Measurements from ENCODE around the gene BORCS8.
A peak's percentile ranks its signal among the peaks of the same experiment; 100 is the strongest.
"Not testable (repeated sequence)": the region's sequence is repeated elsewhere in the genome, so short reads cannot be mapped to it uniquely, and the experiment has no call there.

BORCS8 gene
- total RNA-seq: 3.7 to 13.1 (median 9.4) reads per million in 4 donors

DNA sequence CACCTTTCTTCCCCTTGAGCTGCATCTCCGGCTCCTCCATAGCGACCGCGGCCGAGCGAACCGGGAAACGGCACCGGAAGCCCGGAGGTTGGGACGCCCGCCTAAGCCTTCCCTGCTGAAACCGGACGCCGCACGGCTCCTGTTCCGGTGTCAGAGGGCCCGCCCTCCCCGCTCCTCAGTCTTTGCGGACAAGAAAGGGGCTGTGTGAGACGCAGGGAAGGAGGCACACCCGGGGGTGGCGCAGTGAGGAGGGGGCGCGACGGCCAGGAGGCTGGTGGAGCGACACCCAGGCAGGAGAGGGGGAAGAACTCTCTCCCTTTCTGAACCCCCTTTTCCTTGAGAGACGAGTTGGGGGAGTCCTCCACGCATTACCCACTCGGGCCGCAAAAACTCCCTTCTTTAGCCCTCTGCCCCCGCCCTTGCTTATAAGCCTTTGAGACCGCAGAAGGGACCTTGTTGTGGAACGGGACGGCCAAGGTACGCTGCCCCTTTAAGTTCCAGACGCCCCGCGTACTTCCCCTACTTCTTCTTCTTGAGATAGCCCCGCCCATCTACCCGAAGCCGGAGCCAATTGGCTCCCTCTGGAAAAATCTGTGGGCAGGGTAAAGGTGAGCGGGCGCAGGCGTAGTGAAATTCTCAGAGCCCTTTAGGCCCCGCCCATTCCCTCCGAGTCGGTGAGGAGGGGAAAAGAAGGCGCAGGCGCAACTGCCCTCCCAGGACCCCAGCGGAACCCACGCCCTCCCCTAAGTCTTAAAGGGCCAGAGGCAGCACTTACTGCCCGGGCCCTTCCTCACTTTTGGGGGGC, at the start of gene BORCS8, which contains the start of gene RFXANK:
BORCS8 (minus strand) TSS at position 75 of the 805 bp plus-strand sequence; CDS start at position 40, 35 bp downstream.
RFXANK (plus strand) TSS at position 181 of the 805 bp plus-strand sequence. CDS start 1,689 bp downstream, outside the sequence.
- DNase-seq: peak; percentile 97 to 99 (median 98)

DNA sequence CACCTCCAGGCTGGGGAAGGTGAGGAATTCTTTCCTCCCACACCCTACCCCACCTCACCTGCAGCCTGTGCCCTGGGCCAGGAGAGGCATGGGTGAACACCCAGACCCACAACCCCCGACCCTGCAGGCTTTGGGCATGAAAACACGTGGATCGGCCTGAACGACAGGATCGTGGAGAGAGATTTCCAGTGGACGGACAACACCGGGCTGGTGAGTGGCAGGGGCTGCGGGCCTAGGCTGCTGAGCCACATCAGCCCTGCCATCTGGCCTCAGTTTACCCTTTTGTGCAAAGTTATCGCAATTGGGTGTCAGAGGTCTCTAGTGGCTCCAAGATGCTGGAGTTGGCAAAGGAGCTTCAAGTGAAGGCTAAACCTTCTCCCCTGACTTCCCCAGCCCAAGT, 48.5 kb upstream of the BORCS8 start:
- no peak for DNase-seq

DNA sequence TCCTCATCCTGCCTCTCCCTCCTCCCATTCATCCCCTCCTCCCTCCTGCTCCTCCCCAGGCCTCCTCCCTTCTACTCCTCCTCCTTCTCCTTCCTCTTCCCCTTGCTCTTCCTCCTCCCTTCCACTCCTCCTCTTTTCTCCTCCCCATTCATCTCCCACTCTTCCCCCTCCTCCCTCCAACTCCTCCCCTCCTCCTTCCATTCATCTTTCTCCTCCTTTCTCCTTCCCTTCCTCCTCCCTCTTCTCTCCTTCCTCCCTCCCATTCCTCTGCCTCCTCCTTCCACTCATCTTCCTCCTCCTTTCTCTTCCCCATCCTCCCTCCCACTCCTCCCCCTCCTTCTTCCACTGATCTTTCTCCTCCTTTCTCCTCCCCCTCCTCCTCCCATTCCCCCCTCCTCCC, 47.7 kb upstream of the BORCS8 start:
- DNase-seq: no peak

DNA sequence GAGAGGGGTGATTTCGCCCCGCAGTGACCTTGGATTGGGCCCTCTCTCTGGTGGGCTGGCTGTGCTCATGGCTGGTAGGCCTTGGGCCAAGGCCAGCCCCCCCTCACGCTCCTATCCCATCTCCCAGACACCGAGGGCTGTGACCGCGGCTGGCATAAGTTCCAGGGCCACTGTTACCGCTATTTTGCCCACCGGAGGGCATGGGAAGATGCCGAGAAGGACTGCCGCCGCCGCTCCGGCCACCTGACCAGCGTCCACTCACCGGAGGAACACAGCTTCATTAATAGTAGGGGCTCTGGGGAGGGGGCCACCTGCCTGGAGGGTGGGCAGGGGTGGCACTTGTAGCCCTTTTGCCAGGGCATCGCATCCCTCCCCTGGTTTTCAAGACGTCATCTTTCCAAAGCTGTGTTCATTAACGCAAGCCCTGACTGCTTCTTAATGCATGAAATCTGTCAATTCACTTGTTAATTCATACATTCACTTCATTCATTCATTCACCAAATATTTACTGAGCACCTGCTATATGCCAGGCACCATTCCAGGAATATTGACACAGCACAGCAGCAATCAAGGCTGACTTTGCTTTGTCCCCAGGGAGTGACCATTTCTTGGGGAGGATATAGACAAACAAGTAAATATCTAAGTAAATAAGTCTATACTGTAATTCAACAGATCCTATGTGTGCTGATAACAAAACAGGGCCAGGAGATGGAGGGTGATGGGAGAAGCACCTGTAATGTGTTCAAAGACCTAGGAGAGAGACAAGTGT, 46.4 kb upstream of the BORCS8 start:
- no peak for DNase-seq

DNA sequence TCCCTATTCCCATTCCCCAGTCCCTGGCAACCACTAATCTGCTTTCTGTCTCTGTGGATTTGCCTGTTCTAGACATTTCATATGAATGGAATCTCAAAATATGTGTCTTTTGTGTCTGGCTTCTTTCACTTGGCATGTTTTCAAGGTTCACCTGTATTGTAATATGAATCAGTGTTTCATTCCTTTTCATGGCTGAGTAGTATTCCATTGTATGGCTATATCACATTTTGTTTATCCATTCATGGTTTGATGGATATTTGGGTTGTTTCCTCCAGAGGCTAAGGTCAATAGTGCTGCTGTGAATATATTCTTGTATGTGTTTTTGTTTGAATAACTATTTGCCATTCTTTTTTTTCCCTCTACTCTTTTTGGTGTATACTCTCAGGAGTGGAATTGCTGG, 44.2 kb upstream of the BORCS8 start:
- no peak for DNase-seq

DNA sequence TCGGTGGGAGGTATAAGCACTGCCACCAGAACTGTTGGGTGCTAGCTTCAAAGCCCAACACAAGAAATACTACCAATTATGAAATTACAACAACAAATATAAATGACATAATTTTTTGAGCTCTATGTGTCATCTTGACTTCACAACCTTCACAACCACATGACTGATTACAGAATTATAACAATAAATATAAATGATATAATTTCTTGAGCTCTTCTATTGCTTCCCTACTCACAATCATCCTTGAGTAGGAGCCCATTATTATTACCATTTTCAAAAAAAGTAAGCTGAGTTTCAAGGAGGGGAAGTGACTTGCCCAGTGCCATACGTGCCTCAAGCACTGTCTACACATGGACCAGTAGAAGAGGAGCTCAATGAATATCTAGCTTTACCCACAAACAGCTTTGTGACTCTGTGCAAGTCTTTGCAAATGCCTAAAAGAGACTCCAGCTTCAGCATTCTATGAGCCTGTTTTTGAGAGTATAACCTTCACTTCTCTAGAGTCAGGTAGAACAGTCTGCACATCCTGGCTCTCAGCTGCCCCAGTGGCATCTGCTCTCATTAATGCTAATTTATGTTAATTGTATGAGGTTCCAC, 42.4 kb upstream of the BORCS8 start:
- DNase-seq: no peak

DNA sequence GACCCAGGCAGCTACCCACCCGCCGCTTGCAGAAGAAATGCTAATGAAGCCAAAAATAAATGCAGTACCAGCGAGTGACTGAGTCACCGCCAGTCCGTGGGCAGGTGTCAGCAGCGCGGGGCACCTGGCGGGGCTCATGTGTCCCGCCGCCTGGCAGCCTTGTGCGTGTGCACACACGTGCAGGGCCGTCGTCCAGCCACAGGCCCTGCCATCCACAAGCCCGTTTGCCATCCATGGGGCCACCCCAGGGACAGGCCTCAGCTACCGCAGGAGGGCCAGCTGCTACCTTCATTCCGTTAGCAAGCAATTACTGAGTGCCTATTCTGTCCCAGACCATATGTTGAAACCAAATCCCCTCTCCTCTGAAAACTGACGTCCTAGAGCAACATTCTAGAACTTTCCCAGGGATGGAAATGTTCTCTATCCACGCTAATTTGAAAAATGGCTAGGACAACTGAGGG, 40.3 kb upstream of the BORCS8 start:
- DNase-seq: no peak

DNA sequence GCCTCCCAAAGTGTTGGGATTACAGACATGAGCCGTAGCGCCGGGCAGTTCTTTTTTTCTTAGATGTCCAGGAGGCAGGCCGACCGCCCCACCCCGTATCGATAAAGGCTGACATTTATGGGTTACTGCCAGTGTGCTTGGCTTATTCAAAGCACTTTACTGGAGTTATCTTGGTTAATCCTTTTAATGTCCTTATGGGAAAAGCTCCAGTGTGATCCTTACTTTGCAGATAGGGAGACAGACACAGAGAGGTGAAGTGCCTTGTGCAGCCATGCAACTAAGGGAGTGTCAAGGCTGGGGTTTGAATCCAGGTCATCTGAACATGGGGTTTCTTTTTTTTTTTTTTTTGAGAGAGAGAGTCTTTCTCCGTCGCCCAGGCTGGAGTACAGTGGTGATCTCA, 39.0 kb upstream of the BORCS8 start:
- no peak for DNase-seq

DNA sequence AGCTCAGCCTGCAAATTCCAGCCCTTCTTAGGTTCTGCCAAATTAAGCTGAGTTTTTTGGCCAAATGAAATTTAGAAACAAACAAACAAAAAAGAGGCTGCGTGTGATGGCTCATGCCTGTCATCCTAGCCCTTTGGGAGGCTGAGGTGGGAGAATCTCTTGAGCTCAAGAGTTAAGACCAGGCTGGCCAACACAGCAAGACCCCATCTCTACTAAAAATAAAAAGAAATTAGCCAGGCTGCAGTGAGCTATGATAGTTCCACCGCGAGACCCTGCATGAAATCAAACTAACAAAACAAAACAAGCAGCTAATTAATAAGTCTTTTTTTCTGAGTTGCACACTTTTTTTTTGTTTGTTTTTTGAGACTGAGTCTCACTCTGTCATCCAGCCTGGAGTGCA, 37.7 kb upstream of the BORCS8 start:
- DNase-seq: no peak

DNA sequence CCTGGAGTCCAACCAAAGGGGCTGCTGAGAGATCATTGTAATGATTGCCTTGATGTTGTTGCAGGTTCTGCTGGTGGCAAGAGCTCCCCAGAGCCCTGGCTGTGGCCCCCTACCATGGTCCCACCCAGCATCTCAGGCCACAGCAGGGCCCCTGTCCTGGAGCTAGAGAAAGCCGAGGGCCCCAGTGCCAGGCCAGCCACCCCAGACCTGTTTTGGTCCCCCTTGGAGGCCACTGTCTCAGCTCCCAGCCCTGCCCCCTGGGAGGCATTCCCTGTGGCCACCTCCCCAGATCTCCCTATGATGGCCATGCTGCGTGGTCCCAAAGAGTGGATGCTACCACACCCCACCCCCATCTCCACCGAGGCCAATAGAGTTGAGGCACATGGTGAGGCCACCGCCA, 35.3 kb upstream of the BORCS8 start:
- DNase-seq: no peak

DNA sequence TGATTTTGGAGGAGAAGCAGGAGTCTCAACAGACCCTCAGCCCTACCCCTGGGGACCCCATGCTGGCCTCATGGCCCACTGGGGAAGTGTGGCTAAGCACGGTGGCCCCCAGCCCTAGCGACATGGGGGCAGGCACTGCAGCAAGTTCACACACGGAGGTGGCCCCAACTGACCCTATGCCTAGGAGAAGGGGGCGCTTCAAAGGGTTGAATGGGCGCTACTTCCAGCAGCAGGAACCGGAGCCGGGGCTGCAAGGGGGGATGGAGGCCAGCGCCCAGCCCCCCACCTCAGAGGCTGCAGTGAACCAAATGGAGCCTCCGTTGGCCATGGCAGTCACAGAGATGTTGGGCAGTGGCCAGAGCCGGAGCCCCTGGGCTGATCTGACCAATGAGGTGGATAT, 34.7 kb upstream of the BORCS8 start:
- DNase-seq: no peak

DNA sequence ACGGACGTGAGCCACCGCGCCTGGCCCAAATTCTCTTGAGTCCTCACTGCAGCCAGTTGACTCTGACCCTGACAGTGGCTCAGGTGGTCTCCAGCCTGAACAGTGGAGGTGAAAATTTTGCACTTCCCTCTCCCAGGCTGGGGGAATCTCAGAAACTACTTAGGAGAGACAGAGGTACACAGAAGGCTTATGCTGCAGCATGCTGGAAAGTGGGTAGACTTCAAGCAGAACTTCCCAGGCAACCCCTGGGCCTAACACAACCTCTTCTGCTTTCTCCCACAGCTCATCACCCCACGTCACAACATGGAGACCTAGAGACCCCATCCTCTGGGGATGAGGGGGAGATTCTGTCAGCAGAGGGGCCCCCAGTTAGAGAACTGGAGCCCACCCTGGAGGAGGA, 34.3 kb upstream of the BORCS8 start:
- no peak for DNase-seq

DNA sequence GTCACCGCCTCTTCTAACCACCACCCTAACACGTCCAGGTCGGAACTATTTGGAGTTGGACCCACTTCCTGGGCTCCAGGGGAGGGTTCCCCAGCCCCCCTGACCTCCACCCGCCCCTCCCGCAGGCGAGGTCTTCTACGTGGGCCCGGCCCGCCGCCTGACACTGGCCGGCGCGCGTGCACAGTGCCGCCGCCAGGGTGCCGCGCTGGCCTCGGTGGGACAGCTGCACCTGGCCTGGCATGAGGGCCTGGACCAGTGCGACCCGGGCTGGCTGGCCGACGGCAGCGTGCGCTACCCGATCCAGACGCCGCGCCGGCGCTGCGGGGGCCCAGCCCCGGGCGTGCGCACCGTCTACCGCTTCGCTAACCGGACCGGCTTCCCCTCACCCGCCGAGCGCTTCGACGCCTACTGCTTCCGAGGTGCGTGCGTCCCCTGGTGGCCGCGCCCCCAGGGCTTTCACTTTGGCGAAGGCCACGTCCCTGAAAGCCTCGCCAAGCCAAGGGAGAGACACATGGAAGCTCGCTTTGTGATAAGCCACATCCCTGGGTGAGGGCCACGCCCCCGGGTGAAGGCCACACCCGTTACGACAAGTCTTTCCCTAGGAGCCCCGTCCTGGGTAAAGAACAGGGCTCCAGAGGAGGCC, 33.0 kb upstream of the BORCS8 start:
- peak; percentile 51 to 79 (median 66) for DNase-seq

DNA sequence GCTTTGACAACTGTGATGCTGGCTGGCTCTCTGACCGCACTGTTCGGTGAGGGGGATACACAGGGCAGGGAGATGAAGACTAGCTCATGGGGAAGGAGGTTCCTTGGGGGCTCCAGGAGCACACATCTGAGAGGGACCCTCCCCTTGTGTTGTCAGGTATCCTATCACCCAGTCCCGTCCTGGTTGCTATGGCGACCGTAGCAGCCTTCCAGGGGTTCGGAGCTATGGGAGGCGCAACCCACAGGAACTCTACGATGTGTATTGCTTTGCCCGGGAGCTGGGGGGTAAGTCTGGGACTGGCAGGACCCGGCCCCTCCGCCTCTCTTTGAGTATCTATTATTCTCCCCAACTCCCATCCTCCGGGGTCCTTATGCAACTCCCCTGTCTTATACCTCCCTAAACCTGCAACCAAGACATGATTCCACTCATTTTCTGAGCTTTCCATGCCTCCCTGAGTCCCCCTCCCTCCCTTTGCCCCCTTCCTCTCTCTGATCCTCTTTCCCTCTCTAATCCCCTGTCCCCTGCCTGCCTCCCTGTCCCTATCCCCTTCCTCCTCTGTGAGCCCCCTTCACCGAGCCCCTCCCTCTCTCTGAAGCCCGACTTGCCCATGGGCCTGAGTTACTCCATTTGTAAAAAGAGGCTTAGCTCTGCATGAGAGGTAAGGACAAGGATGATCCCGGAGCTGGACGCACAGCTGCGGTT, 32.3 kb upstream of the BORCS8 start:
- no peak for DNase-seq

DNA sequence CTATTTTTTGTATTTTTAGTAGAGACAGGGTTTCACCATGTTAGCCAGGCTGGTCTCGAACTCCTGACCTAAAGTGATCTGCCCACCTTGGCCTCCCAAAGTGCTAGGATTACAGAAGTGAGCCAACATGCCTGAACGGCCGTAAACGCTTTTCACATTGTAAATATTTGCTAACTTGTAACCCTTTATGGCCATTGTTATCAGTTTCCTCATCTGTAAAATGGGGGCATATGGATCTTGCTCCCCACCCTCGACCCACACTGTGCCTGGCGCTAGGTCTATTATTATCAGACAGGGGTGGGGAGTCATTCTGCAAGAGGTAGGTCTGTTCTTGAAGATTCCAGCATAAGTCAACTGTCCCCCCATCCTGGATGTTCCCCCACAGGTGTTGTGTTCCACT, 31.7 kb upstream of the BORCS8 start:
- no peak for DNase-seq

DNA sequence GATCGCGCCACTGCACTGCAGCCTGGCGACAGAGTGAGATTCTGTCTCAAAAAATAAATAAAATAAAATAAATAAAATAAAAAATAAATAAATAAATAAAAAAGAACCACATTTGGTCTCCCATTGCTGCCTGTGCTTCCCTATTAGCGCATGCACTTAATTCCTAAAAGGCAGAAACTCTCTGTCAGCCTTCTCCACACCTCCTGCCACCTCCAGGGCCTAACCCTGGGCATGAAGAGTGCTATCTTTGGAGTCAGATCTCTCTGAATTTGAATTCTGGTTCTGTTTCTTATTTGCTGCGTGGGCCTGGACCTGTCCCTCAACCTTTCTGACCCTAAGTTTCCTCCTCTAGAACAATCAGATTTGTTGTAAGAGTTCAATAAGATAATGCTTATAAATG, 31.1 kb upstream of the BORCS8 start:
- DNase-seq: no peak

DNA sequence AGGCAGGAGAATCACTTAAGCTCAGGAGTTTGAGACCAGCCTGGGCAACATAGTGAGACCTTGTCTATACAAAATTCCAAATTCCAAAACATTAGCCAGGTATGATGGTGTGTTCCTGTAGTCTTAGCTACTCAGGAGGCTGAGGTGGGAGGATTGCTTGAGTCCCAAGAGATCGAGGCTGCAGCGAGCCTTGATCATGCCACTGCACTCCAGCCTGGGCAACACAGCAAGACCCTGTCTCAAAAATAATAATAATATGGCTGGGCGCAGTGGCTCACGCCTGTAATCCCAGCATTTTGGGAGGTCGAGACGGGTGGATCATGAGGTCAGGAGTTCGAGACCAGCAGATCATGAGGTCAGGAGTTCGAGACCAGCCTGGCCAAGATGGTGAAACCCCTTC, 29.0 kb upstream of the BORCS8 start:
- DNase-seq: not testable (repeated sequence)

DNA sequence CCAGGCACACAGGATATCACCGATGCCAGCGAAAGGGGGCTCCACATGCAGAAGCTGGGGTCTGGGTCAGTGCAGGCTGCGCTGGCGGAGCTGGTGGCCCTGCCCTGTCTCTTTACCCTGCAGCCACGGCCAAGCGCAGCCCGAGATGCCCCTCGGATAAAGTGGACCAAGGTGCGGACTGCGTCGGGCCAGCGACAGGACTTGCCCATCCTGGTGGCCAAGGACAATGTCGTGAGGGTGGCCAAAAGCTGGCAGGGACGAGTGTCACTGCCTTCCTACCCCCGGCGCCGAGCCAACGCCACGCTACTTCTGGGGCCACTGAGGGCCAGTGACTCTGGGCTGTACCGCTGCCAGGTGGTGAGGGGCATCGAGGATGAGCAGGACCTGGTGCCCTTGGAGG, 27.0 kb upstream of the BORCS8 start:
- DNase-seq: no peak

DNA sequence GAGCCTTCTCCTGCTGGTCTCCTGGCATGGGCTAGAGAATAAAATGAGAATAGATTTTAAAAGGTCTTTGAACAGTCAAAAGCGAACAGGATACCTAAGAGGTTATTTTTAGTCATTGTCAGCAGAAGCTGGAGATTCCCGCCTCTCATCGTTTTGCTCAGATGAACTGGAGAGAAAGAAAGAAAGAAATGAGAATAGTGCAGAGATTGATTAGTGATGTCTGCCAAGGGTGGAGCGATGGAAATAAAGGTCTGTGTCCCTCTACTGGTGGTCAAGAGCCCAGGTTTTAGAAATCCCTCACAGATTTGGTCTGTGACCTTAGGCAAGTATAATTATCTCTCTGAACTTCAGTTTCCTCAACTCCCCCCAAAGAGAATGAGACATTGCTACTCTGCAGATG, 25.1 kb upstream of the BORCS8 start:
- DNase-seq: no peak

DNA sequence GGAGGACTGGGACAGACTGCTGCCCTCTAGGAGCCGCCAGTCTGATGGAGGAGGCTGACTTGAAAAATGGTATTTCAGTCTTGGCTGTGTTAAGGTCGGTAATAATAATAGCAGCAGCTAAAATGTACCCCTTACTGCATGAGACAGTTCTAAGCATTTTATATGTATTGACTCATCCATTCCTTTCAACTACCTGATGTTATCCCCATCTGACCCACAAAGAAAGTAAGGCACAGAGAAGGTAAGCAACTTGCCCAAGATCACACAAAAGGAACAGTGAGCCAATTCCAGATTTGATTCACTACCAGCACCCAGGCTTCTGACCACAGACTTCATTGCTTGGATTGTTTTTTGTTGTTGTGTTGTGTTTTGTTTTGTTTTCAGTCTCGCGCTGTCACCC, 23.8 kb upstream of the BORCS8 start:
- DNase-seq: no peak

DNA sequence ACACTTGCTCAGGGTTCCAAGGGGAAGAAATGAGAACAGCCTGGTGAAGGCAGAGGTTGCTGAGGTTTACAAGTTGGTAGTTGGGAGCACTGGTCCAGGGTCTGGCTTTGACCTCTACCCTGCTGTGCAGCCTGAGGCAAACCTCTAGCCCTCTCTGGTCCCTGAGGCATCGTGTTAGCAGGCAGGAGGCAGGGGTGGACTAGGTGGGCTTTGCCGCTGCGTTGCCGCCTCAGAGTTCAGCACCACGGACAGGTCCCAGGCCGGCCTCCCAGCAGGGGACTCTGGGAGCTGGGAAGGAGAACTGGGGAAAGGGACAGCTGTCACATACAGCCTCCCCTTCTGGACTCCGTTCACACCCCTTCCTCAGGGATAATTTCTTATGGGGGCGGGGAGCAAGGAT, 22.9 kb upstream of the BORCS8 start:
- no peak for DNase-seq

DNA sequence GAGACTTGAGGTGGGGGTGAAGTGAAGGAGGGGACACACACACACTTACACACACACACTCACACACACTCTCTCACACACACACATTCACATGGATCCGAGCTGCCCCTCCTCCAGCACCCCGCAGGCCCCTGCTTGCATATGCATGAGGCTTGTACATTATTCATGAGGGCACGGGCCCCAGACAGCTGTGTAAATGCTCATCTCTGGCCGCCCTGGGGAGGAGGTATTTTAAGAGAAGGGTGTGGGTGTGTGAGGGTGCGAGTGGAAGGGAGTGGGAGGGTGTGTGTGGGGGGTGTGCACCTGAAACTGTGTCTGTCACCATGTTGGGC, 22.2 kb upstream of the BORCS8 start:
- DNase-seq: no peak

Measured in T-helper 1 cell (primary cell).